Measurements from ENCODE around the gene TMEM134. TPM values are rescaled to one million over a fixed set of nuclear protein-coding genes. Genes with fewer than 3 reads are reported as not detected.
A peak's percentile ranks its signal among the peaks of the same experiment; 100 is the strongest.
"Not testable (repeated sequence)": the region's sequence is repeated elsewhere in the genome, so short reads cannot be mapped to it uniquely, and the experiment has no call there.

Gene TMEM134
- total RNA-seq, 1 experiment from 2014 or later, result 14.8 TPM

DNA sequence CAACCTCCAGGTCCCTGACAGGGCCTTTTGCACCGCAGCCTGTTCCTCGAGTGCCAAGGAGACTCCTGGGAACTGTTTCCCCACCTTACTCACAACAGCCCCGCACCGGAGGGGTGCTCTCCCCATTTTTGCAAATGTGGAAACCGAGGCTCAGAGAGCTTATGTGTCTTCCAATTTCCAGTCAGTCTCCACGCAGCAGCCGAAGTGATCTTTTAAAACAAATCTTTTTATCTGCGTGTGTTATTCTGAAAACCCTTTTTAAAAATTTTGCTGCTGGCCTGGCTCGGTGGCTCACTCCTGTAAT, 409 bp upstream of the TMEM134 start:
- DNase-seq (ENCODE audit: low read depth, low spot score), result no peak
- in situ Hi-C loops (cut with HindIII; ENCODE audit: low pct_unique_long_range_greater_than_20kb, low sequenced_read_pairs), result no loop called here

DNA sequence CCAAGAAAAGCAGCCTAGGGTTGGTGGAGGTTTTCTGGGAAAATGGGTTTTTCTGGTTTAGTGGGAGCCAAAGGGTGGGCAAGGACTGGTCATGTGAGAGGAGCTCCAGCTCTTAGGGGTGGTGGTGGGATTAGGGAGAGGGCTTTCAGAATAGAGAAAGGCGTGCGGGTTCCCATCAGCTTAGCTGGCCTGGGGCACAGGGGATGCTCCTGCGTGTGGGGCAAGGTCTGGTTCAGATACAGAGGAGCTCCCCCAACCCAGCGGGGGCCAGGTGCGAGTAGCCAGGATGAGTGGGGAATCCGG, 644 bp downstream of the TMEM134 start:
- in situ Hi-C loops (cut with HindIII; ENCODE audit: low pct_unique_long_range_greater_than_20kb, low sequenced_read_pairs), result no loop called here
- DNase-seq (ENCODE audit: low read depth, low spot score), result no peak

DNA sequence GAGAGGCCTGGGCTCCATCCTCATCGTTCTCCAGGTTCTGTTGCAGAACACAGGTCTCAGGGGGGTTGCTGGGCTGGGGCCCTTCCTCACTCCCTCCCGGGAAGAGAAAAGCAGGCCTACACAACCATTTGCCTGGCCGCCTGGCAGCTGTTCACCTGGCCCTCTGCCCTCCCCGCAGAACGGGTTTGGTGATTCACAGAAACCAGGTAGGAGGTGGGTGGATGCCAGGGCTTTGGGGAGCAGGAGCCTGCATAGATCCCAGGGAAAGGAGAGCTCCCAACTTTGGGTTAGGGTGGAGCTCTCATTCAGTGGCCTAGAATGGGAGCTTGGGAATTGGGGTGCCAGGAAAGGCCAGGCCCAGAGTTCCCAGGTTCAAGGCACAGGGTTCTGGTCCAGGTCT, 995 bp downstream of the TMEM134 start:
- no peak for DNase-seq (ENCODE audit: low read depth, low spot score)
- in situ Hi-C loops (cut with HindIII; ENCODE audit: low pct_unique_long_range_greater_than_20kb, low sequenced_read_pairs), result no loop called here

DNA sequence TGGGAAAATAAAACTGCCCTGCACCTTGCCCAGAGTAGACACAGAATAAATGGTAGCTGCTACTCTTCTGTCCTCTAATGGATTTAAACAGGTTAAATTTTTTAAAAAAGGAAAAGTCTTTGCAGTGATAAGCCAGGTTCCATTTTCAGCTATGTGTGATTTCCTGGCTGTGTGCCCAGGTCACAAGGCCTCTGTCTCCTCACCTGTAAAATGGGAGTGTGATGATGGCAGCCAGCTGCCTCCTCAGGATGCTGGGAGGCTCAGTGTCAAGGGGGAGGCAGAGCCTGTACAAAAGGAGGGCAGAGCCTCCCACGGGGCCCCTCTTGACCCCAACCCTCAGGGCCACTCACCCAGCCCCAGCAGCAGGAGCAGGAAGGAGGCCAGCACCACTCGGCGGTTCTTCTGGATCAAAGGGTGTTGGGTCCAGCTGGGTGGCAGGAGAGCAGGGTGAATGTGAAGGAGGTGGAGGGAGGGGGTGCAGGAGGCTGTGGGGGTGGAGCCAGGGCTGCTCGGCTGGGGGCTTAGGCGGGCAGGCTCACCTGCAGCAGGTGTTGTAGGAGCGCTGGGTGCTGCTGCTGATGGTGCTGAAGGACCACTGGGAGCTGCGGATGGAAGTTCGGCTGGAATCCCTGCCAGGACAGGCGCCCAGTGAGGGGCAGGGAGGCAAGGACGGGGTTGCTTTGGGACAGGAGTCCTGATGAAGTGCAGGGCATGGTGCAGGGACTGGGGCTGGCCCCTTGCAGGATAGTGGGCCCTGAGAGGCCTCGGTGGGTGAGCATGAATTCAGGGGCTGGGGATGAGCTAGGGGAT, 1.9 kb downstream of the TMEM134 start:
- in situ Hi-C loops (cut with HindIII; ENCODE audit: low pct_unique_long_range_greater_than_20kb, low sequenced_read_pairs), result no loop called here
- no peak for DNase-seq (ENCODE audit: low read depth, low spot score)

DNA sequence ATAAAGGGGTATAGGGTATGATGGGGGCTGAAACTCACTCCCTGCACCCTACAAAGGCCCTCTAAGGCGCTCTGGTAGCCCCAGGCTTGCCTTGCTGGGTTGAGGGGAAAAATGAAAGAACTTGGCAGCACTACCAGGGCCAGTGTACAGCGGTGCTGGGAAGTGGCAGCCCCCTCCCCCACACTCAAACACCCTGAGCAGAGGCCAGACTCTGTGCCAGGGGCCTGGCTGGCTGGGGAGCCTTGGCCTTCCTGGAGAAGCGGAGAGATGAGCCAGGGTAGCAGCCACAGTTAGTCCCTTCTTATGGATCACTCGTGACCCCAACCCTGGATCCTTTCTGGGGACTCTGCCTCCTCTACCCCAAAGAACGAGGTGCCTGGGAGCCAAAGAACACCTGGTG, 2.7 kb downstream of the TMEM134 start:
- no peak for DNase-seq (ENCODE audit: low read depth, low spot score)
- in situ Hi-C loops (cut with HindIII; ENCODE audit: low pct_unique_long_range_greater_than_20kb, low sequenced_read_pairs), result no loop called here

DNA sequence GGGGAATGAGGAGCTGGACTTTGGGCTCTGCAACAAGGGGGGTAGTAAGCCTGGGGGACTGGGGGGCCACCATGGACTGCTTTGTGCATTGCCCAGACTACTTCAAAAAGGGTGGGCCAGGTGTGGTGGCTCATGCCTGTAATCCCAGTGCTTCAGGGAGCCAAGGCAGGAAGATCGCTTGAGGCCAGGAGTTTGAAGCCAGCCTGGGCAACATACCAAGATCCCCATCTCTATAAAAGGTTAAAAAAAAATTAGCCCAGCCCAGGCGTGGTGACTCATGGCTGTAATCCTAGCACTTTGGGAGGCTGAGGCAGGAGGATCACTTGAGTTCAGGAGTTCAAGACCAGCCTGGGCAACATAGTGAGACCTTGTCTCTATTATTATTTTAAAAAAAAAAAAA, 3.5 kb downstream of the TMEM134 start:
- in situ Hi-C loops (cut with HindIII; ENCODE audit: low pct_unique_long_range_greater_than_20kb, low sequenced_read_pairs); DNase-seq (ENCODE audit: low read depth, low spot score): not testable (repeated sequence)

DNA sequence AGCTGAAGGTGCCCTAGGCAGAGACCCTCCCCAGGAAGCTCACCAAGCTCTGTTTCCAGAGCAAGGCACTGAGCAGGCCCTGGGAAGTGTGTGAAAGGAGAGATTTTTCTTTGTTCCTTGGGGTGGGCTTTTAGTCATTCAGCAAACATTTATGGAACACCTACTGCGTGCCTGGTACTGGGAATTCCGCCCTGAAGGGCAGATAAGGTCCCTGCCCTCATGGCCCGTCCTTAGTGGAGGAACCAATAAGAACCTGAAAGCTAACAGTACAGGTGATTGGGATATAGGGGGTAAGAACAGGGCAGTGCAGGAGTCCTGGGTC, 3.9 kb downstream of the TMEM134 start:
- no peak for DNase-seq (ENCODE audit: low read depth, low spot score)
- in situ Hi-C loops (cut with HindIII; ENCODE audit: low pct_unique_long_range_greater_than_20kb, low sequenced_read_pairs), result no loop called here

DNA sequence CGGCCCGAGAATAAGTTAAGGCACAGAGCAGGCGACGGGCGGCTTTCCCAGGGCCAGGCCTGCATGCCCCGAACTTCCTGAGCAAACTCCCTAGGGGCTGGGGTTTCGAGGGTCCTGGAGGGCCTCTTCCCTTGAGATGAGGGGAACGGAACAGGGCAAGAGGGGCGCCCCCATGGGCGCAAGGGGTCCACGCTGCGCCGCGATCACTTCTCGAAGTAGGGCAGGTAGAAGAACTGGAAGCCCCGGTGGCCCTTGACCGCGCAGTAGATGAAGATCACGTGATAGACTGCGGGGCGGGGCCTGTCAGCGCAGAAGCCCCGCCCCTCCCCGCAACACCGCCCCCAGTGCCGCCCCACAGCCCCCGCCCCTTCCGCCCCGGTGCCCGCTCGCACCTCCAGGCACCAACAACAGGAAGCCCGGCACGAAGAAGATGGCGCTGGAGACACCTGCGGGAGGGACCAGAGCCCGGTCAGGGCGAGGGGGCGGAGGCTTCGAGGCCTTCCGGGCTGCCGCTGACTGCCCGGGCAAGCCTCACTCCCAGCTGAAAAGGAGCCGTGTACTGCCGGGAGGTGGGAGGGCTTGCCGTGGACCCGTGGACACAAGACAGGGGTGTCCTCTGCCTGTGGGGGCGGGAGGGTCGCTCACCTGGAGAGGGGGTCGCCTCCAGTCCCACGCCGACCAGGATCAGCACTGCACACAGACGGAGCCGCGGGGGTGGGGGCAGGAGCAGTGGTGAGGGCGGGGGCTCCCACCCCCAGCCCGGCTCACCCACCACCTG, 4.5 kb downstream of the TMEM134 start:
- in situ Hi-C loops (cut with HindIII; ENCODE audit: low pct_unique_long_range_greater_than_20kb, low sequenced_read_pairs), result no loop called here
- DNase-seq (ENCODE audit: low read depth, low spot score), result peak; percentile 44

DNA sequence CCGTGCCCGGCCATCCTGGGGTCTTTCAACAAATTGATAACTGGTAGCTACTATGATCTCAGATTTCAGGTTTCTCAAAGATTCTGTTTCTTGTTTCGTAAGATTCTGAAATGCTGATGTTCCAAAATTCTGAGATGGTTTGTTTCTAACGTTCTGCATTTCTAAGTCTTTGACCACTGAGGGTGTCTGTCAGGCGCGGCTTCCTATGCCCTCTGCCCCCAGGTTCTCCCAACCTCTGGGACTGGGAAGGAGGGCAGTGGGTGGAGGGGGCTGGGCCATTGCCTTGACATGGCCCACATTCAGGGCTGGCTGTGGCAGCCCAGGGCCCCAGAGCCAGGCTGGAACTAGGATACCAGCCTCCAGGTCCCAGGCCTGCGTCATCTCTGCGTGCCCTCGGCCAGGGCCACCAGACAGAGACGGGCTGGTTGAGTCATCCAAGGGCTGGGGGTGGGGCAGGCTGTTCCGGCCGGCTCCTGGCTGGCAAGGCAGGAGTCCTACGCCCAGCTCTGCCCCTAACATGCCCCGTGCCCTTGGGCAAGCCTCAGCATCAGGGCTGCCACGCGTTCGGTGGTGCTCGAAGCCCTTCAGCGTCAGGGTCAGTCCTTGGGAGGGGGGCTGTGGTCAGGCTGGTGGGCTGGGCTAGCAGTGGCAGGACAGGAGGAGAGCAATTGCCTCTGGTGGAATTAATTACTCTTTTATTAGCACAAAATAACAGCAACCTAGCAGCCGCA, 5.2 kb downstream of the TMEM134 start:
- no peak for DNase-seq (ENCODE audit: low read depth, low spot score)
- in situ Hi-C loops (cut with HindIII; ENCODE audit: low pct_unique_long_range_greater_than_20kb, low sequenced_read_pairs), result no loop called here

DNA sequence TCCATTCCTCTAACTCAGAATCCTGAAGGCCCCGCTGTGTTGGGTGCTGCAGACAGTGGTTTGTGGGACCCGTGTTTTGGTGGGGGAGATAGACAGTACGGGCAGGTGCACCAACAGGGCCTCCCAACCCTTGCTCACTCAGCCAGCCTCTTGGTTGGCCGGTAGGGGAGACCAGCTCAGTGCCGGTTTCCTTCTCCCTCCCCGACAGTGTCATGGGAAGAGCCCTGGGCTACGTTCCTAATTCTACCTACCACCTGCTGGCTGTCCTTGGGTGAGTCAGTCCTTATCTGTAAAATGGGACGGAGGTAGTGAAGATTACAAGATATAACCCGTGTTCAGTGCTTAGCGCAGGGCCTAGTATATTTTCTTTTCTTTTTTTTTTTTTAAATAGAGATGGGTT, 5.9 kb downstream of the TMEM134 start:
- no peak for DNase-seq (ENCODE audit: low read depth, low spot score)
- in situ Hi-C loops (cut with HindIII; ENCODE audit: low pct_unique_long_range_greater_than_20kb, low sequenced_read_pairs), result no loop called here

DNA sequence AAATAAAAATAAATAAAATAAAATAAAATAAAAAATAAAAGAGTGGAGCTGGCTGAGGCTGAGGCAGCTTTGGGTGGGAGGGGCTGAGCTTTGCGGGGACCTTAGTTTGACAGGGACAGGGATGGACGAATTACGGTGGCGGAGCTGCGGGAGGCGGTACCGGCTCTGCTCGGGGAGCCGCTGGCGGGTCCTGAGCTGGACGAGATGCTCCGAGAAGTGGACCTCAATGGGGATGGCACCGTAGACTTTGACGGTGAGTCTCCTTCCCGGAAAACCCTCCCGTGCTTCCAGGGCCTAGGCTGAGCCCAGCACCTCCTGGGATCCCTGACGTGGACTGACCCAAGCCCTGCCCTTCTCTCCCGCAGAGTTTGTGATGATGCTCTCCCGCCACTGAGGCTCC, 10.8 kb downstream of the TMEM134 start:
- DNase-seq (ENCODE audit: low read depth, low spot score), result no peak
- in situ Hi-C loops (cut with HindIII; ENCODE audit: low pct_unique_long_range_greater_than_20kb, low sequenced_read_pairs), result no loop called here

DNA sequence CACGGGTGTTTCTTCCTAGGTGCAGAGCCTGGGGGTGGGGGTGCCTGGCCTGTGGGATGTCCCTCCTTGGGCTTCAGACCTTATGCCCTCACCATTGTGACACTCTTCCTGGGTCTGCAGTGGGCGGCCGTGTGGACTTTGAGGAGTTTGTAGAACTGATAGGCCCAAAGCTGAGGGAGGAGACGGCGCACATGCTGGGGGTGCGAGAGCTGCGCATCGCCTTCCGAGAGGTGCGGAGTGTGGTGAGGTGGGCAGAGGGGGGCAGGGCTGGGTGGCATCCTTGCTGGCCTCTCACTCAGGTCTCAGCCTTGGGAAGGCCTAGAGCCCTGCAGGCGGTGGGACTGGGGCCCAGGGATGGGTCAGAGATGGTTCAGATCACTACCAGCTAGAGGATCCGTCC, 11.6 kb downstream of the TMEM134 start:
- DNase-seq (ENCODE audit: low read depth, low spot score), result no peak
- in situ Hi-C loops (cut with HindIII; ENCODE audit: low pct_unique_long_range_greater_than_20kb, low sequenced_read_pairs), result no loop called here

DNA sequence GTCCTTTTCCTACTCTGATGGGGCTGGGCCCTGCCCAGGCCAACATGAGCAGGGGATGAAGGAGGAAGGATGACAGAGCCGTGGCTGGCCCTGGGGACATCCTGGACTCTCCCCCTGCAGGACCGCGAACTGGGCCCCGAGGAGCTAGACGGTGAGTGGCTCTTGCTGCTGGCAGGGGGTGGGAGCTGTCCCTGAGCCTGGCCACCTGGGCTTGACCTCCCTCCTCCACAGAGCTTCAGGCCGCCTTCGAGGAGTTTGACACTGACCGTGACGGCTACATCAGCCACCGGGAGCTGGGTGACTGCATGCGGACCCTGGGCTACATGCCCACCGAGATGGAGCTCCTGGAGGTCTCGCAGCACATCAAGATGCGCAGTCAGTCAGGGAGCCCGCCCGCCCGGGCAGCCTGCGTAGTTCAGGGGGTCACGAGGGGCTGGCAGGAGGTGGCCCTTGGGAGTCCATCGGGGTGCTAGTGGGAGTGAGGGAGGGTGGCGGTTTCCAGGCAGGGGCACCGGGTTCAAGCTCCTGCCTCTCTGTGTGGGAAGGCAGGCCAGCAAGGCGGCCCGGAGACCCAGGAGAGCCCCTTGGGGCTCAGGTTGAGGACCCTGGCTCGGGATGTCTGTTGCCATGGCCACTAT, 12.9 kb downstream of the TMEM134 start:
- in situ Hi-C loops (cut with HindIII; ENCODE audit: low pct_unique_long_range_greater_than_20kb, low sequenced_read_pairs), result no loop called here
- no peak for DNase-seq (ENCODE audit: low read depth, low spot score)

DNA sequence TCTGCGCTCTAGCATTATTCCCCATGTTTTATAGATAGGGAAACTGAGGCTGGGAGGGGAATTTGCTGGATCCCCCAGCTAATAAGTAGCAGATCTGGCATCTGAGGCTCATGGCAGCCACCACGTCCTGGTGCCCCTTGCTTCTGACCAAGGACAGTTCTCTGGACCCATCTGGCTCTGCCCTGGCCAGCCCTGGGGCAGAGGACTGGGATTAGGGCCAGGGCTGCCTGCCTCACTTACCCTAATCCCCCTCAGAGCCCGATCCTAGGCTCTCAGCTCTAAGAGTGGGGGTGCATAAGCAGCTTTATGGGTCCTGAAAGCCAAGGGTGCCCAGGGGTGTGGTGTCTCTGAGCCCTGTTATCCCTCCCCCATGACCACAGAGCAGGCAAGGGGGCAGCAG, 14.0 kb downstream of the TMEM134 start, which contains the start of gene CABP4:
CABP4 (plus strand) TSS at position 301 of the 400 bp plus-strand sequence; CDS start at position 371, 70 bp downstream.
- no peak for DNase-seq (ENCODE audit: low read depth, low spot score)
- in situ Hi-C loops (cut with HindIII; ENCODE audit: low pct_unique_long_range_greater_than_20kb, low sequenced_read_pairs), result no loop called here

DNA sequence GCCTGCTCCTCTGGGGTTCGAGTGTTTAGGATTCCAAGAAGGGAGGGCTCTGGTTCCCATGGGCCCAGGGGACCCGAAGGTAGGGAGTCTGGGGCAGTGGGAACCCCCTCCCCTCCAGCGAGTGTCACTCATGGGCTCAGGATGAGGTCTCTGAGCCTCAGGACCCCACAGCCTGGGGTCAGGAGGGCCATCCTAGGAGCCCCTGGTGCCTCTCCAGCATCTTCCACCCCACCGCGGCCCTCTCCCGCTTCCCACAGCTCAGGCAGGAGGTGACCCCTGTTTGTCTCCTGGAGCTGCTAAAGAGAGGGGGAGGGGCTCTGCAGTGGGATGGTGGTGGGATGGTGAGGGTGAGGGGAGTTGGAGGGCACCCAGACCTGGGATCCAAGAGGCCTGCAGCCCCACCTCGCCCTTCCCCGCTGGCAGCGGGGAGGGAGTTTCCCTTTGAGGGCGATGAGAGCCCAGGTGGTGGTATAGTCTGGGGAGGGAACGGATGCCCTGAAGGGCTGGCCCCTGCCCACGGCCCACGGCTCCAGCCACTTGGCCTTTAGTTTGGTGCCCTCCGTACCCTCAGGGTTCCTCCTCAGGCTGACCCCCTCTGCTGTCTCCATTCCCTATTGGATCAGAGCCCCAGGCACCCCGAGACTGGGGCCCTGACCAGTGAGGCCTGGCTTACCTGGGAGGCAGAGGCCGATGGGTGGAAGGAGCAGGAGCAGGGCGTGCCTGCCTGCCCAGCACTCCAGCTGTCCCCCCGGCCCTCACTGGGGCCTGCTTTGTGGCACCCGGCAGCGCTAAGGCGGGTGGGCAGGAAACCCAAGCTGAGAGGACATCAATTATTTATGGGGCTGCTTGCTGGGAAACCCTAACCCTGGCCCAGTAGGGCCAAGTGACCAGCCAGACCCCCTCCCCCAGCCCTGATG, 15.0 kb downstream of the TMEM134 start:
- in situ Hi-C loops (cut with HindIII; ENCODE audit: low pct_unique_long_range_greater_than_20kb, low sequenced_read_pairs), result no loop called here
- no peak for DNase-seq (ENCODE audit: low read depth, low spot score)

DNA sequence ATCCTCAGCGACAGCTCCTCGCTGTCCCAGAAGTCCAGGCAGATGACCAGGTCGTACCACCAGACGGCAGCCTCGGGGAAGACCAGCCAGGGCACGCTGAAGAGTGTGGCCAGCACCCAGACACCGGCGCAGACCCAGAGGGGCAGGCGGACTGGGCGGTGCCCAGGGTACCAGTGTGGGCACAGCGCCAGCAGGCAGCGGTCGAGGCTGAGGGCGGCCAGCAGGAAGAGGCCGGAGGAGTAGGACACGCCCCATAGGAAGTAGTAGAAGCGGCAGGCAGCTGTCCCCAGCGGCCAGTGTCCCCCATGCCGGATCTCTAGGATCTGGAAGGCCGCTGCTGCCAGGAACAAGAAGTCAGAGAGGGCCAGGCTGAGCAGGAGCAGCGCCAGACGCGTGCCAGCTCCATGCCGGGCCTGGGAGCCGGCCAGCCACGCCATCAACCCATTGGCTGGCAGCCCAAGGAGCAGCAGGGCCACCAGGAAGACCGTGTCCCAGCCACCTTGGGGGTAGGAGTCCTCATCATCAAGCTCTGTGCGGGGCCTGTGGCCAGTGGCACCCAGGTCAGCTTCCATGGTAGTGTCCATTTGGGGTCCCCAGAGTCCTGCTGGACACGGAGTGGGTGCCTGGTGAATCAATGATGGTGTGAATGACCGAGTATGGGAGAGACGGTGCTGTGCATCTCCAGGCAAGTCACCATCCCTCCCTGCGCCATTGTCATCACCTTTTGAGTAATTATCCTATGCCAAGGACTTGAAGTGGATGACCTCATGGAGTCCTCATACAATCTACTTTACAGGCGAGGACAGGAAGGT, 16.7 kb downstream of the TMEM134 start, which contains the start of gene GPR152:
GPR152 (minus strand) TSS at position 589 of the 812 bp plus-strand sequence; CDS start at position 584, 5 bp downstream.
- no peak for DNase-seq (ENCODE audit: low read depth, low spot score)
- in situ Hi-C loops (cut with HindIII; ENCODE audit: low pct_unique_long_range_greater_than_20kb, low sequenced_read_pairs), result no loop called here

DNA sequence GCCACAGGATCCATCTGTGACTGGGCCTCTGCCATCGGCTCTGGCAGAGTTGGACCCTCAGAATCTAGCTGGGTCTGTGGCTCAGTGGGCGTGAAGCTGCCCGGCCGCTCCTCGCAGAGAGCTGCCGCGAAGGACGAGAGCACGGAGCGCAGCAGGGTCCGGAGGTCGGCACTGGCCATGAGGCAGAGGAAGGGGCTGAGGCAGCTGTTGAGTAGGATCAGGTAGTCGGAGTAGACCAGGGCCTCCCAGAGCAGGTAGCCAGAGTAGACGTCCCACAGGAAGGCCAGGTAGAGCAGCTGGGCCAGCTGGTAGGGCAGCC, 17.4 kb downstream of the TMEM134 start:
- DNase-seq (ENCODE audit: low read depth, low spot score), result no peak
- in situ Hi-C loops (cut with HindIII; ENCODE audit: low pct_unique_long_range_greater_than_20kb, low sequenced_read_pairs), result no loop called here
